Fibroblast of lung (primary cell): ENCODE measurements around the gene KRCC1.

Source experiments
- CTCF ChIP-seq, 2 donors: IDR thresholded peaks in 1 of 2; conservative IDR thresholded peaks in 1 of 2; 1 replicate in 1 of 2; 2 replicates in 1 of 2; pipeline ENCODE4 v1.5.1; 2011 to 2012; ENCODE audit warnings: low read length in 2 of 2, control low read depth in 1 of 2, inconsistent platforms in 1 of 2, low read depth in 1 of 2, mild to moderate bottlenecking in 1 of 2
- EZH2 ChIP-seq: IDR thresholded peaks from 2 replicates; pipeline ENCODE4 v1.5.1; 2012; ENCODE audit warnings: low read length, control low read depth, mild to moderate bottlenecking; ENCODE audit errors: missing control alignments

GRCh38 chr2:88019985-88020384, 35.6 kb downstream of the KRCC1 start:
- no peak for TF ChIP-seq CTCF (conservative IDR thresholded peaks at IDR 0.05 in 1 of 2, IDR thresholded peaks at IDR 0.05 in 1 of 2; ENCODE audit: low read depth in 1 of 2, low read length in 2 of 2)
- no peak for TF ChIP-seq EZH2
